22Rv1 (cell line): ENCODE results near the gene MGRN1.

Experiments used
- ZFX ChIP-seq: fragments of 450-650 bp; IDR thresholded peaks from 2 replicates; pipeline ENCODE4 v1.6.1; 2017; ENCODE audit warnings: antibody characterized with exemption, borderline replicate concordance
- TF ChIP-seq, protein P1 (sequence below): fragments of 450-650 bp; IDR thresholded peaks from 2 replicates; pipeline ENCODE4 v1.5.1; 2017; ENCODE audit warnings: mild to moderate bottlenecking

DNA sequence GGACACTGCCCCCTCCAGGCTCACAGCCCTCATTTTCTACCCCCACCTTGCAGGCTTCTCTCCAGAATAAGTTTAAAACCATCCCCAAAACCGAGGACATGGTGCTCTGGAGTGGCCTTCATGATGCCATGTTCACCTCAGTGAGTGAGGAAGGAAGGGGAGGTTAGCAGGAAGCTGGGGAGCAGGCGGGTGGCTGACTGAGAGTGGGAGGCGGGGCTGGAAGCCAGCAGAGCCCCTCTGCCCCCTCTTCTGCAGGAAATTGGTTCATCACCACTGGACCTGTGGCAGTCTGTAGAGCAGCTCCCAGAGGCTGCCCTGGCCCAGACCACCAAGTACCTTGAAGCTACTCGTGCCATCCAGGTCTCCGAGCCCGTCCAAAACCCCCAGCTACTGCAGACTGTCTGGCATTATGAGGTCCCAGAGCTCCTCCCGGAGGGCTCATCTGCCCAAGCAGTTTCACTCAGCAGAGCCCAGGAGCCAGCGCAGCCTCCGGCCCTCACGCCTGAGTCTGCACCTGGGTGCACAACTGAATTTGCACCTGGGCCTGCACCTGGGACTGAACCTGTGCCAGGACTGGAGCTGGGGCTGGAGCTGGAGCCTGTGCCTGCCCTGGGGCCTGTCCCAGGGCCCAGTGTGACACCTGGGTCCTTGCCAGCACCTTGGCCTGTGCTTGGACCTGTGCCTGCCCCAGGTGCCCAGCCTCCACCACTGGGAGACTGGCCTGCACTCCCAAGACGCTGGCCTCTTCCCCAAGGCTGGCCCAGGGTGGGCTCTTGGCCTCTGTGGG lies 49.5 kb upstream of the MGRN1 start:
- TF ChIP-seq, protein P1, sequence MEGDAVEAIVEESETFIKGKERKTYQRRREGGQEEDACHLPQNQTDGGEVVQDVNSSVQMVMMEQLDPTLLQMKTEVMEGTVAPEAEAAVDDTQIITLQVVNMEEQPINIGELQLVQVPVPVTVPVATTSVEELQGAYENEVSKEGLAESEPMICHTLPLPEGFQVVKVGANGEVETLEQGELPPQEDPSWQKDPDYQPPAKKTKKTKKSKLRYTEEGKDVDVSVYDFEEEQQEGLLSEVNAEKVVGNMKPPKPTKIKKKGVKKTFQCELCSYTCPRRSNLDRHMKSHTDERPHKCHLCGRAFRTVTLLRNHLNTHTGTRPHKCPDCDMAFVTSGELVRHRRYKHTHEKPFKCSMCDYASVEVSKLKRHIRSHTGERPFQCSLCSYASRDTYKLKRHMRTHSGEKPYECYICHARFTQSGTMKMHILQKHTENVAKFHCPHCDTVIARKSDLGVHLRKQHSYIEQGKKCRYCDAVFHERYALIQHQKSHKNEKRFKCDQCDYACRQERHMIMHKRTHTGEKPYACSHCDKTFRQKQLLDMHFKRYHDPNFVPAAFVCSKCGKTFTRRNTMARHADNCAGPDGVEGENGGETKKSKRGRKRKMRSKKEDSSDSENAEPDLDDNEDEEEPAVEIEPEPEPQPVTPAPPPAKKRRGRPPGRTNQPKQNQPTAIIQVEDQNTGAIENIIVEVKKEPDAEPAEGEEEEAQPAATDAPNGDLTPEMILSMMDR = no peak
- no peak for TF ChIP-seq ZFX
